Thoracic aorta (tissue), 2 donors: ENCODE data around the gene HIC2. TPM values are rescaled to one million over a fixed set of nuclear protein-coding genes. Genes with fewer than 3 reads are reported as not detected.
"Not testable (repeated sequence)": the region's sequence is repeated elsewhere in the genome, so short reads cannot be mapped to it uniquely, and the experiment has no call there.

Source experiments
- ATAC-seq: fragments of 150-250 bp; one replicate; pipeline ENCODE4 v1.8.0; 2017; ENCODE audit warnings: low read depth; ENCODE audit not compliant: insufficient number of reproducible peaks, low FRiP score
- DNase-seq: peaks from one replicate; pipeline ENCODE4 v3.0.0-alpha.2; 2020; ENCODE audit warnings: low spot score
- H3K27ac ChIP-seq, 2 donors: fragments of 200-600 bp; sonication (generic); 1 replicate in 1 of 2; 2 replicates in 1 of 2; pipeline ENCODE4 v1.5.1; 2016; ENCODE audit warnings: mild to moderate bottlenecking in 2 of 2, moderate library complexity in 2 of 2
- H3K27me3 ChIP-seq: fragments of 200-600 bp; sonication (generic); replicated peaks from 2 replicates; pipeline ENCODE4 v1.6.0; 2016; ENCODE audit warnings: mild to moderate bottlenecking; ENCODE audit not compliant: insufficient read depth
- H3K36me3 ChIP-seq: fragments of 200-600 bp; sonication (generic); one replicate; pipeline ENCODE4 v1.5.1; 2016
- H3K4me1 ChIP-seq, 2 donors: fragments of 200-600 bp; sonication (generic); 1 replicate in 1 of 2; 2 replicates in 1 of 2; pipeline versions ENCODE4 v1.5.1 to v1.6.0; 2016; ENCODE audit warnings: low read depth in 2 of 2, mild to moderate bottlenecking in 1 of 2; ENCODE audit not compliant: control insufficient read depth in 1 of 2
- H3K4me3 ChIP-seq: fragments of 200-600 bp; sonication (generic); 2 replicates; pipeline ENCODE4 v1.5.1; 2016; ENCODE audit warnings: mild to moderate bottlenecking
- H3K9me3 ChIP-seq: fragments of 200-600 bp; sonication (generic); 2 replicates; pipeline ENCODE4 v1.5.1; 2016
- CTCF ChIP-seq: fragments of 200-600 bp; sonication (generic); IDR thresholded peaks from one replicate; pipeline ENCODE4 v1.5.1; 2019; ENCODE audit warnings: antibody characterized with exemption
- total RNA-seq, 2 donors: library from RNA; depleted of rRNA; stranded (reverse); fragments of >200 nt; gene quantifications; one replicate each; pipeline versions ENCODE4 v1.1.0 to v1.2.3, GENCODE V29; 2016

The HIC2 gene
- total RNA-seq, 2 donors from 2014 or later: 2.8 to 8.2 TPM

GRCh38 chr22:21451545-21452520 lies 34.7 kb downstream of the HIC2 start:
- Histone ChIP-seq H3K9me3 (no peaks in the 10 kb centered on the region), H3K4me3 (no peak overlapping the region), H3K36me3 (peaks cover 2% of the 10 kb centered on the region), H3K4me1 (no peaks in the 10 kb centered on the region), H3K27me3 (no peaks in the 10 kb centered on the region), H3K27ac (no peak overlapping the region)
- ATAC-seq (no peak), DNase-seq (no peak)
- no peak for TF ChIP-seq CTCF

- DNase-seq, ATAC-seq: not testable (repeated sequence)
Observed at GRCh38 chr22:21452666-21453065, 35.5 kb downstream of the HIC2 start.

GRCh38 chr22:21454998-21455333 lies 37.8 kb downstream of the HIC2 start:
- not testable (repeated sequence) for H3K27ac ChIP-seq, H3K36me3 ChIP-seq, DNase-seq, H3K4me3 ChIP-seq, H3K4me1 ChIP-seq, H3K9me3 ChIP-seq, ATAC-seq, H3K27me3 ChIP-seq

More at GRCh38 chr22:21452666-21453065, 35.5 kb downstream of the HIC2 start:
- H3K4me1 ChIP-seq, H3K27me3 ChIP-seq, H3K27ac ChIP-seq, H3K9me3 ChIP-seq, H3K4me3 ChIP-seq, H3K36me3 ChIP-seq: not testable (repeated sequence)

GRCh38 chr22:21455334-21456089 lies 38.3 kb downstream of the HIC2 start:
- H3K4me1 ChIP-seq: no peaks in the 10 kb centered on the region
- no peaks in the 10 kb centered on the region for H3K9me3 ChIP-seq
- H3K27me3 ChIP-seq: no peaks in the 10 kb centered on the region
- H3K27ac ChIP-seq: no peak overlapping the region
- no peak for TF ChIP-seq CTCF
- ATAC-seq (no peak), DNase-seq (no peak)
- H3K4me3 ChIP-seq: no peak overlapping the region
- H3K36me3 ChIP-seq: no peaks in the 10 kb centered on the region

- no peak for ATAC-seq
- no peak for DNase-seq
- Histone ChIP-seq H3K27me3 (no peaks in the 10 kb centered on the region), H3K4me3 (no peak overlapping the region), H3K36me3 (no peaks in the 10 kb centered on the region), H3K27ac (no peak overlapping the region), H3K9me3 (no peaks in the 10 kb centered on the region), H3K4me1 (no peaks in the 10 kb centered on the region)
- TF ChIP-seq CTCF: no peak
Observed at GRCh38 chr22:21457023-21457787, 40.0 kb downstream of the HIC2 start.

GRCh38 chr22:21462672-21463071 lies 45.5 kb downstream of the HIC2 start:
- not testable (repeated sequence) for H3K9me3 ChIP-seq, H3K4me1 ChIP-seq, H3K27ac ChIP-seq, H3K4me3 ChIP-seq, H3K27me3 ChIP-seq, H3K36me3 ChIP-seq, DNase-seq, ATAC-seq

GRCh38 chr22:21467337-21468193 lies 50.4 kb downstream of the HIC2 start, which contains the start of gene TMEM191C:
Gene TMEM191C (plus strand): TSS chr22:21467387. CDS start chr22:21467460, 73 bp downstream.
- ATAC-seq: not testable (repeated sequence)

GRCh38 chr22:21468194-21469096 lies 51.3 kb downstream of the HIC2 start:
- H3K4me1 ChIP-seq, H3K27ac ChIP-seq, H3K9me3 ChIP-seq, H3K27me3 ChIP-seq, H3K36me3 ChIP-seq: not testable (repeated sequence)
- ATAC-seq (peak; percentile 67), DNase-seq (peak; percentile 45)
- peak overlapping the region; percentile 66 for H3K4me3 ChIP-seq

More at GRCh38 chr22:21467337-21468193, 50.4 kb downstream of the HIC2 start, which contains the start of gene TMEM191C:
- peak within 1 kb of the TSS; percentile 66 for H3K4me3 ChIP-seq
- not testable (repeated sequence) for H3K27me3 ChIP-seq, H3K36me3 ChIP-seq, DNase-seq, H3K27ac ChIP-seq, H3K9me3 ChIP-seq, H3K4me1 ChIP-seq
